GM12878 (cell line): ENCODE data around the gene HMGXB3. TPM values are rescaled to one million over a fixed set of nuclear protein-coding genes. Genes with fewer than 3 reads are reported as not detected.

ENCODE experiments used
- ATAC-seq: fragments of 200-7000 bp; cut with Tn5 transposase; 3 replicates; pipeline ENCODE4 v1.9.1; 2020; ENCODE audit warnings: mild to moderate bottlenecking, moderate library complexity
- BruUV-seq: library from RNA; stranded (reverse); fragments of 400-500 nt; replicated peaks from 2 replicates; lab custom pipeline; 2021; lab: Mats Ljungman, UMichigan
- CTCF ChIA-PET: fragments of 300-600 bp; sonication (Branson Sonifier 250); formaldehyde crosslinking; extraction: SDS; loops from one replicate; lab custom pipeline; 2021; ENCODE audit warnings: inconsistent platforms; lab: Yijun Ruan, JAX
- POLR2A ChIA-PET: fragments of 350-600 bp; formaldehyde crosslinking; extraction: SDS; loops from one replicate; lab custom pipeline; 2021; ENCODE audit warnings: inconsistent platforms; lab: Charles Lee
- RAD21 ChIA-PET: fragments of 300-600 bp; sonication (Branson Sonifier 250); formaldehyde crosslinking; loops from one replicate; lab custom pipeline; 2023; ENCODE audit warnings: antibody characterized with exemption; ENCODE audit not compliant: unreplicated experiment; lab: Charles Lee
- SMC1A ChIA-PET: fragments of 300-600 bp; sonication (Branson Sonifier 250); formaldehyde crosslinking; loops from one replicate; lab custom pipeline; 2023; ENCODE audit not compliant: unreplicated experiment, uncharacterized antibody; lab: Charles Lee
- DNase-seq: peaks from one replicate; pipeline ENCODE4 v3.0.0-alpha.2; 2011; ENCODE audit warnings: low read depth, low spot score
- FAIRE-seq: peaks from 3 replicates; lab custom pipeline; 2011; peaks lifted over from hg19 to GRCh38; lab: Jason Lieb, UNC
- H2AFZ ChIP-seq: 2 replicates; pipeline ENCODE4 v1.6.0; 2011; ENCODE audit warnings: low read depth, low read length, control low read depth; ENCODE audit not compliant: control insufficient read depth
- H3K27ac ChIP-seq: 2 replicates; pipeline ENCODE4 v1.5.1; 2011; ENCODE audit warnings: control low read depth; ENCODE audit not compliant: control insufficient read depth, insufficient read depth
- H3K27me3 ChIP-seq, 2 experiments: replicated peaks in 1 of 2; 2 replicates each; pipeline versions ENCODE4 v1.6.0 to v1.6.1; 2011; ENCODE audit warnings: low read length in 1 of 2; ENCODE audit not compliant: control insufficient read depth in 2 of 2, insufficient read depth in 2 of 2
- H3K36me3 ChIP-seq, 2 experiments: 2 replicates each; pipeline ENCODE4 v1.5.1; 2011; ENCODE audit warnings: low read length in 1 of 2; ENCODE audit not compliant: control insufficient read depth in 2 of 2, insufficient read depth in 2 of 2
- H3K4me1 ChIP-seq: 2 replicates; pipeline ENCODE4 v1.6.1; 2011; ENCODE audit warnings: mild to moderate bottlenecking, low read length, moderate library complexity, mixed read lengths; ENCODE audit not compliant: control insufficient read depth, insufficient read depth
- H3K4me2 ChIP-seq: 2 replicates; pipeline ENCODE4 v1.6.0; 2011; ENCODE audit warnings: control low read depth; ENCODE audit not compliant: control insufficient read depth, insufficient read depth
- H3K4me3 ChIP-seq: fragments of 200-600 bp; sonication (generic); 2 replicates; pipeline ENCODE4 v1.5.1; 2016
- H3K79me2 ChIP-seq: 2 replicates; pipeline ENCODE4 v1.6.0; 2011; ENCODE audit warnings: low read length; ENCODE audit not compliant: control insufficient read depth, insufficient read depth
- H3K9ac ChIP-seq: 2 replicates; pipeline ENCODE4 v1.8.0; 2011; ENCODE audit warnings: low read length, control low read depth, mixed read lengths; ENCODE audit not compliant: control insufficient read depth, insufficient read depth
- H3K9me3 ChIP-seq: replicated peaks from 3 replicates; pipeline ENCODE4 v1.5.1; 2011; ENCODE audit warnings: mild to moderate bottlenecking, low read length; ENCODE audit not compliant: control insufficient read depth, insufficient read depth
- H4K20me1 ChIP-seq: 2 replicates; pipeline ENCODE4 v1.6.0; 2011; ENCODE audit not compliant: control insufficient read depth, insufficient read depth
- MTA3 ChIP-seq: IDR thresholded peaks from 2 replicates; pipeline ENCODE4 v1.6.1; 2012; ENCODE audit warnings: low read length, inconsistent platforms, borderline replicate concordance
- WGBS: methylation state at CpG from one replicate; pipeline ENCODE4 v1.1.6; 2016; ENCODE audit warnings: low lambda C conversion rate; ENCODE audit not compliant: insufficient replicate concordance, insufficient coverage; ENCODE audit errors: missing lambda C conversion rate; 5-methylcytosine and 5-hydroxymethylcytosine counted together
- in situ Hi-C: fragments of 300-500 bp; cut with MboI; formaldehyde crosslinking; loops from 9 replicates; pipeline ENCODE4 v1.14.3; 2018; ENCODE audit warnings: mixed read lengths
- intact Hi-C: fragments of 100-400 bp; cut with micrococcal nuclease; formaldehyde crosslinking; loops from one replicate; pipeline ENCODE4 v1.14.2; 2022; ENCODE audit not compliant: unreplicated experiment
- polyA plus RNA-seq, 11 experiments: library from polyadenylated mRNA; depleted of rRNA in 4 of 11; unstranded in 6 of 11; stranded (reverse) in 5 of 11; fragments of >200 nt; fragmentation: Nextera tagmentation in 4 of 11; fragmentation: Illumina TruSeq in 1 of 11; extraction: Ambion mirVana in 4 of 11; extraction: Trizol in 1 of 11; gene quantifications; 1 replicate in 1 of 11; 2 replicates in 10 of 11; pipeline versions ENCODE4 v1.2.1 to v1.2.3, GENCODE V29; 2011 to 2016; ENCODE audit warnings: inconsistent platforms in 2 of 11, missing spikeins in 2 of 11, low read depth in 1 of 11
- total RNA-seq, 4 experiments: library from RNA; depleted of rRNA in 3 of 4; stranded (reverse); fragments of >200 nt in 3 of 4; fragmentation: Illumina TruSeq in 1 of 4; extraction: Trizol in 1 of 4; gene quantifications; 2 replicates each; pipeline versions ENCODE4 v1.2.1 to v1.2.3, GENCODE V29; 2013 to 2021
- TF ChIP-seq, protein P1 (sequence below): fragments of 450-650 bp; IDR thresholded peaks from 2 replicates; pipeline ENCODE4 v1.6.1; 2018; ENCODE audit warnings: mild to moderate bottlenecking, low read depth, moderate library complexity; ENCODE audit not compliant: partially characterized antibody

HMGXB3 gene
- total and polyA plus RNA-seq, 10 of the 15 experiments (the other 5 are each of a cell fraction or from before 2014, with no cell fraction given): 1.00 to 42.2 (median 28.1) TPM

DNA sequence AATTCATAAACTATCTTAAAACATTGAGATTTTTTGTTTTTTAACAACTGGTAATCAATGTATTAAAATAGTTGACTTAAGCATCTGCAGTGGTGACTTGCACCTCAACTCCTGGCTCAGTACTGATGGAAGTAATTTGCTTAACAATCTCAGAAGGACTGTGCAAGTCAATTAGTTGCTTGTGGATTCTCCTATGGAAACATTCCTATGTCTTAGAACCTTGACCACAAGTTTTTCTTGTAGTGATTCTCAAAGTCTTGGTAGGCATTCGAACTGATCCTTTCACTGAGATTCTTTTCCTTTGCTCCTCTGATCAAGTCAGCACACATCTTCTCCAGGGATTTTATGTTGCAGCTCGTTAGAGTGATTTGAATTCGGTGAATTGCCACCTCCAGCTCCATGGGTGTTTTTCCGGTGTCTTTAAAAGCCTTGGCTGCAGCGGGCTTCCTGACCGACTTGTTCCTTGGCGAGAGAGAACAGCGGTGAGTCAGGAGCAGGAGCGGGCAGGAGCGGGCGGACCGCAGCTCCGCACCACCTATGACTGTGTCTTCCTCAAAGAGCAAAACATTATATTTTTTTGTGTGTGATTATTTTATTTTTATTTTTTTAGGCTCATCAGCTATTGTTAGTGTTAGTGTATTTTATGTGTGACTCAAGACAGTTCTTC lies 21.1 kb downstream of the HMGXB3 start:
- DNase-seq (no peak), FAIRE-seq (no peak)
- WGBS: 97% methylated on average over 13 of the region's 13 CpGs
- Histone ChIP-seq H4K20me1 (no peaks in the 10 kb centered on the region), H3K4me2 (no peak overlapping the region), H3K27ac (no peak overlapping the region), H3K9me3 (no peaks in the 10 kb centered on the region), H2AFZ (no peak overlapping the region), H3K27me3 (no peaks in the 10 kb centered on the region), H3K36me3 (peaks cover 10 to 21% of the 10 kb centered on the region in 2 experiments; a peak in 3 of 4 replicates)
- intact Hi-C loops (no loop called here), in situ Hi-C loops (no loop called here)
- ChIA-PET CTCF (interaction anchor here (0.6 to 2.2 kb wide), 9 partner anchors 8 to 236 kb away, joined by 3 to 8 read pairs (median 3); no protein-coding TSS in a partner anchor), RAD21 (no interaction called here)
- no peak for TF ChIP-seq MTA3
- TF ChIP-seq, protein P1, sequence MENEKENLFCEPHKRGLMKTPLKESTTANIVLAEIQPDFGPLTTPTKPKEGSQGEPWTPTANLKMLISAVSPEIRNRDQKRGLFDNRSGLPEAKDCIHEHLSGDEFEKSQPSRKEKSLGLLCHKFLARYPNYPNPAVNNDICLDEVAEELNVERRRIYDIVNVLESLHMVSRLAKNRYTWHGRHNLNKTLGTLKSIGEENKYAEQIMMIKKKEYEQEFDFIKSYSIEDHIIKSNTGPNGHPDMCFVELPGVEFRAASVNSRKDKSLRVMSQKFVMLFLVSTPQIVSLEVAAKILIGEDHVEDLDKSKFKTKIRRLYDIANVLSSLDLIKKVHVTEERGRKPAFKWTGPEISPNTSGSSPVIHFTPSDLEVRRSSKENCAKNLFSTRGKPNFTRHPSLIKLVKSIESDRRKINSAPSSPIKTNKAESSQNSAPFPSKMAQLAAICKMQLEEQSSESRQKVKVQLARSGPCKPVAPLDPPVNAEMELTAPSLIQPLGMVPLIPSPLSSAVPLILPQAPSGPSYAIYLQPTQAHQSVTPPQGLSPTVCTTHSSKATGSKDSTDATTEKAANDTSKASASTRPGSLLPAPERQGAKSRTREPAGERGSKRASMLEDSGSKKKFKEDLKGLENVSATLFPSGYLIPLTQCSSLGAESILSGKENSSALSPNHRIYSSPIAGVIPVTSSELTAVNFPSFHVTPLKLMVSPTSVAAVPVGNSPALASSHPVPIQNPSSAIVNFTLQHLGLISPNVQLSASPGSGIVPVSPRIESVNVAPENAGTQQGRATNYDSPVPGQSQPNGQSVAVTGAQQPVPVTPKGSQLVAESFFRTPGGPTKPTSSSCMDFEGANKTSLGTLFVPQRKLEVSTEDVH: no peak
- TF ChIP-seq, all 136 proteins: peak for 0
- H3K9ac ChIP-seq: no peak overlapping the region
- no peaks in the 10 kb centered on the region for H3K4me1 ChIP-seq
- no peaks in the 10 kb centered on the region for H3K79me2 ChIP-seq
- ATAC-seq: no peak
- BruUV-seq: TSS peak; percentile 10
- no peak overlapping the region for H3K4me3 ChIP-seq
- ChIA-PET SMC1A (interaction anchor here (1.0 to 2.9 kb wide), 4 partner anchors 9 to 106 kb away, joined by 3 to 11 read pairs (median 6); no protein-coding TSS in a partner anchor), POLR2A (interaction anchor here (0.9 kb wide), 1 partner anchor 10 kb away, joined by 3 read pairs; no protein-coding TSS in a partner anchor)
